Daoy (cell line): ENCODE measurements around the gene CKAP2L. TPM values are rescaled to one million over a fixed set of nuclear protein-coding genes. Genes with fewer than 3 reads are reported as not detected.
A peak's percentile ranks its signal among the peaks of the same experiment; 100 is the strongest.

ENCODE experiments used
- DNase-seq: peaks from one replicate; pipeline ENCODE4 v3.0.0-alpha.2; 2015; ENCODE audit warnings: low read depth
- total RNA-seq: library from RNA; depleted of rRNA; stranded (reverse); fragments of >200 nt; shearing (Covaris generic); gene quantifications from 2 replicates; pipeline ENCODE4 v1.2.3, GENCODE V29; 2014

CKAP2L gene
- total RNA-seq, 1 experiment from 2014 or later = 31.7 TPM

- DNase-seq = no peak
Measured at GRCh38 chr2:112791693-112792230, 27.4 kb upstream of the CKAP2L start.

DNA sequence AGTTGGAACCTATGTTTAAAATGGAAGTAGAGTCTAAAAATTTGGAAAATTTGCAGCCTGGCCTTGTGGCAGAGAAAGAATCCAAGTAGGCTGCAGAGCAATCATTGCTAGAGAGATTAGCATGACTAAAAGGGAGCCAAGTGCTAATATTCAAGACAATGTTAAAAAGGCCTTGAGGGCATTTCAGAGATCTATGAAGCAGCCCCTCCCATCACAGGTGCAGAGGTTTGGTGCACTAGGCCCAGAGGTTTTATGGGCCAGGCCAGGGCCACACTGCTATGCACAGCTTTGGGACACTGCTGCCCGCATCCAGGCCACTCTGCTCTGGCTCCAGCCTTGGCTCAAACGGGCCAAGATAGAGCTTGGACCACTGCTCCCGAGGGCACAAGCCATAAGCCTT, 26.6 kb upstream of the CKAP2L start:
- DNase-seq = no peak

DNA sequence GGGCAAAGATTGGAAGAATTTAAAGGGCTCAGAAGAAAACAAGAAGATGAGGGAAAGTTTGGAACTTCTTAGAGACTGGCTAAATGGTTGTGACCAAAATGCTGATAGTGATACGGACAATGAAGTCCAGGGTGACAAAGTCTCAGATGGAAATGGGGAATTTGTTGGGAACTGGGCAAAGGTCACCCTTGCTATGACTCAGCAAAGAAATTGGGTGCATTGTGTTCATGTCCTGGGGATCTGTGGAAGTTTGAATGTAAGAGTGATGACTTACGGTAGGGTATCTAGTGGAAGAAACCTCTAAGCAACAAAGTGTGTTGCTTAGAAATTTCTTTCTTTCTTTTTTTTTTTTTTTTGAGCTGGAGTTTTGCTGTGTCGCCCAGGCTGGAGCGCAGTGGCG, 25.9 kb upstream of the CKAP2L start:
- no peak for DNase-seq

GRCh38 chr2:112789186-112789585, 24.8 kb upstream of the CKAP2L start:
- DNase-seq = no peak

DNA sequence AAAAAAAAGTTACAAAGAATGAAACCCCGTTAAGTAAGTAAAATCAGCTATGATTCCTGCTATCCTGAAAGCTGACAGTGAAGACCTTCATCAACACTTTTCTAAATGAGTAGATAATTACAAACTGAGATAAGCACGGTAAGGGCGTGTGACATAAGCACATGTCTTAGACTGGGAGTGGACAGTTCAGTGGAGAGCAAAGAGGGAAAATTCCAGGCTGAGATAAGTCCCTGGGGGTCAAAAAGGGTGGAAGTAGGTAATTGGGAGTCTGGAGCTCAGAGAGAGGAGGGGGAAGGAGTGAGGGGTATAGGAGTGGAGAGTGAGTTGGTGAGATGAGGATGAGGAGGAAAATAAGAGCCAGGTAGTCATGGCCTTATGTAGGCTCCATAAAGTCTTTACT, 24.2 kb upstream of the CKAP2L start:
- no peak for DNase-seq

GRCh38 chr2:112787729-112788393, 23.5 kb upstream of the CKAP2L start:
- DNase-seq = no peak

DNA sequence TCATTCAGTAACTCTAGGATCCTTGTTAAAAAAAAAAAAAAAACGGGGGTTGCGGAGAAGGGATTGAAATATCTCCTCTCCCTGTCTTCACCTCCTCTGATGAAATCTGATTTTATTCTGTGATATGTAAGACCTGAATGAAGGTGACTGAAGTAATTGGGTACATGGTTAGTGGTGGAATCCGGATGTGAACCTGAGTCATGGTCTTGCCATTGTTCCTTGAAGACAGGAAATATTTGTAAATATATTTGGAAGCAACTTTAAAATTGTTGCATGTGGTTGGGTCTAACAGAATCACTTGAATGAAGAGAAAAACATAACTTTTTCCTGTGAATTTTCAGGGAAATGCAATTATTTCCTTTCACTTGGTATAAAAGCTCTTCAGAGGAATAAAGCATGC, 22.9 kb upstream of the CKAP2L start:
- no peak for DNase-seq

DNA sequence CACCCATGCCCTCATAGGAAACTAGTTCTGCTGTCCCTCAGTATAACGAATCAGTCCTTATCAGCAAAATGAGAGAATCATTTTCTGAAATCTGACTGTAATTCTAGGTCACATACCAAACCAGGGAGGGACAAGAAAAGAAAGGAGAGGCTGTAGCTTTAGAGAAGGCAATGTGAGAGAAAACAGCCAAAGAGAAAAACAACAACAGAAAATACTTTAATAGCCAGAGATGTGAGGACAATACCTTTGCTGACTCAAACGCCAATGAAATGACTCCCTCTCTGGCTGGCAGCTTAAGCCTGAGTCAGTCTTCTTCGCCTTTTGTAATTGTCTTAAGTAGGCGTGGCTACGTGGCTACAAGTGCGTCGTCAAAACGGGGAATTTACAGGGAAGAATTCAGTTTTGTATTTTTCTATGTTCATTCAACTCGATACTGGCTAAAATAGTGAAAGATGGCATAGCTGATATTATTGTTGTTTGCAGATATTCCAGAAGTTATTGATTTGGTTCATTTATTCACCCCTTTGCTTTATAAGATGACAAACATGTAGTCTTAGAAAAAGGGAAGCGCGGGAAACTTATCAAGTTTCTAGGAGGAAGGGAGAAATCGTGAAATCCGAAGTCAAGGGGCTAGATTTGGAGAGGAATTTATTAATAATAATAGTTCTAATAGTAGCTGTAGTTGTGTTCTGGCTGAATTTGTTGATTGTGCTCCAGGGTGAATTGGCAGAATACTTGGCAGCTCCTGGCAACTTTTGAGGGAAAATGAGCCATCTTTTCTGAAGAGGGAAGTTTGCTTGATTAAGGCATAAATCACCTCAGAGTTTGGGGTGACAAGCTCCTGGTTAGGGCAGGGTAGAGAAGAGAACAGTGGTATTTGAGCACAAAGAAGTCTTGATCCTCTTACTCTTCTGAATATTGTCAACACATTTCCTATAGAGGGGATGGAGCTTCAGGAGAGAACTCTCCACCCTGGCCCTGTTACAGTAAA, 20.1 kb upstream of the CKAP2L start, which contains the start of gene IL1A:
Gene IL1A, minus strand, starts transcription at position 295 of the 991 bp plus-strand sequence. CDS start 723 bp downstream, outside the sequence.
- DNase-seq = peak; percentile 84

DNA sequence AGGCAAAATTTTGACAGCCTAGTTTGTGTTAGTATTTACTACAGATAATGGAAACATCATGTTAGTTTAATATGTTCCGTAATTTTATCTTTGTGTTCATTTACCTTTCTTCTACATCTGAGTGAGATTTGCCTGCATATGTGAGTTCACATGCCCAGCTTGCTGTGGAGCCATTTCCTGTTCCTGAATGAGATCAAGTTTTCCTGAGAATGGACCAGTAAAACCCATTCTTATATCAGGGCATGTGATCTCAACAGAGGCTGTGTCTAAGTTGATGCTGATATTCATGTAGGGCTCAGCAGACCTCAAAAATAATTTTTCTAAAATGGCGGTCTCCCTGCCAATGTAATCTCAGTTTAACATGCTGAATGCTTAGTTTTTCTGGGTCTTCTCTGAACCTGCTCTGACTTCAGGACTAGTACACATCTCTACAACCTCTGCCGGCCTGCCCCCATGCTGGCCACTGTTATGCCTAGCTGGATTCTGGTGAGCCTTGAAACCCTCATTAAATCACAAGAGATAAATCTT, 18.8 kb upstream of the CKAP2L start:
- DNase-seq = peak; percentile 29

DNA sequence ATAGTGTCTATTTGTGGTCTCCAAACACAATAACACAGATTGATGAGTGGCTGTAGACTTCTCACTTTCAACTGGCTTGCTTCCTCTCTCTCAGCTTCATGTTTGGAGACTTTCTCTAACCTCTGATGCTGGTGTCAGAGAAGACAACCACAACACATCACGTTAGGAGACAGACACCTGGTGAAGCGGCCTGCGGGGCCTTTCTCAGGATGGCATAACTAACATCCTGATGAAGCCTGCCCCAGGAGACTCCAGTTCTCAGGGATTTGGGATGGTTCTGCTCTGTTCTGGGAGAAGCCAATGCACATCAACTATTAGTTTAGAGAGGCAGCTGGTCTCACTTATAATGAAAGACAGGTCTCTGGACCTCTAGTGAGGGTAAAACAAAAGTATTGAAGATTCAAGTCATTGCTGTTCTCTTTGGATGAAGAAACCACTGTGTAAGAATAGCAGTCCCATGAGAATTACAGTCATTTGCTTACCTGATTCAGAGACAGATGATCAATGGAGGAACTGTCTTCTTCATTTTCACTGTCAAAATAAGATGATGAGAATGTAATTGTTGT, 17.9 kb upstream of the CKAP2L start:
- DNase-seq = no peak

DNA sequence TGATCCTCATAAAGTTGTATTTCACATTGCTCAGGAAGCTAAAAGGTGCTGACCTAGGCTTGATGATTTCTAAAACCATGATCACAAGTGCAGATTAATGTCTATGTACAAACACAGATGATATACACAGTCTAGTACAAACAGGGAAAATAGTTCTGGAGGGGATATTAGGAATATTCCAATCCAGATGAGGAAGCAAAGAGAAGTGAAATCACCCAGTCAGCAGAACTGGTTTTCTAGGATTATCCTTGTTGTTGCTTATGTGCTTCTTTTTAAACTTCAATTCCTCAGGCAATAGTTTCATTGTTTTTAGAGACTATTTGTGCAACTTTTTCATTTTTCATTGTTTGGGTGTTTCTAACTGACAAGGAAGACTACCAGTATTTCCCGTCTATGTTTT, 15.2 kb upstream of the CKAP2L start:
- DNase-seq = no peak

DNA sequence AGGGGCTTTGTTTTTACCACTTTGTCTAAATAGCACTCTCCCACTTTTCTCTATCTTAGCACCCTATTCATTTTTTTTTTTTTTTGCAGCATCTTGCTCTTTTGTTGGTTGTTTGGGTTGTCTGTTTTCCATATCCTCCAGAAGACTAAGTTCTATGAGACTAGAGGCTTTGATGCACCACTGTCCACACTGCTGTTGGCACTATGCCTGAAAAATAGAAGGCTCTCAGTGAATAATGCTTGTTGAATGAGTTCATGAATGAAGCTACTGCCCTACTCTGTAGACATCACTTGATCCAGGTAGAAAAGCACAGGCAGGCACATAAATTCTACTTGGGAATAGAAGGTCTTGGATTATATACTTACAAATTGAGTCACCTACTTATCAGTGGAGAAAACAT, 12.6 kb upstream of the CKAP2L start:
- DNase-seq = no peak

GRCh38 chr2:112776113-112776512, 11.7 kb upstream of the CKAP2L start:
- DNase-seq = no peak

DNA sequence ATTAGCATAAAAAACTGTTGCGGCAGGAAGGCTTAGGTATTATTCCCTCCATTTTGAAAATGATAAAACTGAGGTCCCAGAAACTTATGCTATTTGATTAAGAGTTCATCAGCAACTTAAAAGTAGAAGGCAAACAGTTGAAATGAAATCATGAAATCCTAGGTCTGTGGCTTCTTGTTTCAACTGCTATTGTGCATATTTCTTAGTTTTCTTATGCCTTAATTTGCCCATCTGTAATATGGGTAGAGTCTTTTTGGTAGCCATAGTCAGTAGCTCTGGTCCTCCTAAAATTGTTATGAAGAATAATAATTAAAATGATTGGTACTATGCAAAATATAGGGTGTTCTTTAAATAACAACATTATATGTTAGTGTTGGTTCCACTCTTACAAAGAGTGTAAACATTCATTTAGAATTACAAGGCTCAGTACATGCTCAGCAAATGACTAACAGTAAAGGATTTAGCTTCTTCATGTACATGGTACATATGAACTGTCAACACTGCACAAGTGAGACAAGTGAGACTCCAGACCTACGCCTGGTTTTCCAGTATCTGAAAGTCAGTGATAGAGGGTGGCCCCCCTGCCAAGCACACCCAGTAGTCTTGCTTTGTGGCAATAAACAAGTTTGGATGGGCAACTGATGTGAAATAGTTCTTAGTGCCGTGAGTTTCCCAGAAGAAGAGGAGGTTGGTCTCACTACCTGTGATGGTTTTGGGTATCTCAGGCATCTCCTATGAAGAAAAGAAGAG, 10.3 kb upstream of the CKAP2L start:
- no peak for DNase-seq

DNA sequence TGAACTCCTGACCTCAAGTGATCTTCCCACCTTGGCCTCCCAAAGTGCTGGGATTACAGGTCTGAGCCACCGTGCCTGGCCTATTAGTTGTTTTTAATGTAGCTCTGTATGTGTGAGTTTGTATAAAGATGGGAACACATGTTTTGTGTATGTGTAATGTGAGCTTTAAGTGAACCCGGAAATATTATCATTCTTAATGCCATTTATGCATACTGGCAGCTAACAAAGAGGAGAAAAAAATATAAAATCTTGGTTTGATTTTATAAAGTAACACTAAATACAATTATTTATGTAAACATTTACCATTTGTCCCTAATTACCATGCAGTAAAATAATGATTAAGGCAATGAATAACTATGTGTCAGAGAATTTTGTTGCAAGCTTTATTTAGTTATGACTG, 9.1 kb upstream of the CKAP2L start:
- DNase-seq = no peak

DNA sequence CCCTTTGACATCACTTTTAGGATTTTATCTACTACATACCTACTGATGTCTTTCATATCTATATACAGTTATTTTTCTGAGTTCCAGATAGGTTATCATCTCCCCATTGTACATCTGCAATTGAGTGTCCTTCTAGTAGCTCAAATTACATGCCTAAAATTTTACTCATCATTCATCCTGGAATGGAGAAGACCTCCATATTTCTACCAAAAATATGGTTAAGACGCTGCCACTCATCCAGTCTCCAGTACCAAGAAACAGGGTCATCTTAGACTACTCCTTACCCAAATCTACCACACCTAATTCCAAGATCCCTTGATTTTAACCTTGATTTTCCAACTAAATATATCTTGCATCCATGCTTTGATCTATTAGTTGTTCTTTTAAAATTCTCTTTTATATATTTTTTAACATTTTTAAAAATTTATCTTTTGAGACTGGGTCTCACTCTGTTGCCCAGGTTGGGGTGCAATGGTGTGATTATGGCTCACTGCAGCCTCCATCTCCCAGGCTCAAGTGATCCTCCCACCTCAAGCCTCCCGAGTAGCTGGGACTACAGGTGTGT, 8.6 kb upstream of the CKAP2L start:
- DNase-seq = no peak

DNA sequence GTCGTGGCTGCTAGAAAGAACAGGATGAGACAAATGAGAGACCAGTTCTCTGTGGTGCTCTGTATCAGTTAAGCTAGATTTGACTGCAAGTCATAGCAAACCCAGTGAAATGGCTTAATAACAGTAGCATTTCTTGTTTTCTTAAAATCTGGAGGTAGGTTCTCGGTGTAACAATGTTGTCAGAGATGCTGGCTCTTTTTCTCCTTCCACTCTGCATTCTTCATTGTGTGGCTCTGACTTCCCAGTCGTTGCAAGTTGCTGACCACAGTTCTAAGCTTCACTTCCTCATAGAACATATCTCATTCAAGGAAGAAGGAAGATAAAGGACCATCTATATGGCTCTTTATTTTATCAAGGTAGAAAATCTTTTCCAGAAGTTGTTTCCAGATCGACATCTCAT, 7.9 kb upstream of the CKAP2L start:
- no peak for DNase-seq

DNA sequence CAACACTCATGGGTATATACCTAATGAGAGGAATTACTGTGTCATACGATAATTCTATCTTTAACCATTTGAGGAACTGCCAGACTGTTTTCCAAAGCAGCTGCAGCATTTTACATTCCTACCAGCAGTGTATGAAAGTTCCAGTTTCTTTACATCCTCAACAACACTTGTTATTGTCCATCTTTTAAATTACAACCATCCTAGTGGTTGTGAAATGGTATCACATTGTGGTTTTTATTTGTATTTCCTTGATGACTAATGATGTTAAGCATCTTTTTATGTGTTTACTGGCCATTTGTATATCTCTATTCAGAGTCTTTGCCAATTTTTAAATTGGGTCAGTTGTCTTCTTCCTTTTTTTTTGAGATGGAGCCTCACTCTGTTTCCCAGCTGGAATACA, 4.0 kb upstream of the CKAP2L start:
- no peak for DNase-seq

DNA sequence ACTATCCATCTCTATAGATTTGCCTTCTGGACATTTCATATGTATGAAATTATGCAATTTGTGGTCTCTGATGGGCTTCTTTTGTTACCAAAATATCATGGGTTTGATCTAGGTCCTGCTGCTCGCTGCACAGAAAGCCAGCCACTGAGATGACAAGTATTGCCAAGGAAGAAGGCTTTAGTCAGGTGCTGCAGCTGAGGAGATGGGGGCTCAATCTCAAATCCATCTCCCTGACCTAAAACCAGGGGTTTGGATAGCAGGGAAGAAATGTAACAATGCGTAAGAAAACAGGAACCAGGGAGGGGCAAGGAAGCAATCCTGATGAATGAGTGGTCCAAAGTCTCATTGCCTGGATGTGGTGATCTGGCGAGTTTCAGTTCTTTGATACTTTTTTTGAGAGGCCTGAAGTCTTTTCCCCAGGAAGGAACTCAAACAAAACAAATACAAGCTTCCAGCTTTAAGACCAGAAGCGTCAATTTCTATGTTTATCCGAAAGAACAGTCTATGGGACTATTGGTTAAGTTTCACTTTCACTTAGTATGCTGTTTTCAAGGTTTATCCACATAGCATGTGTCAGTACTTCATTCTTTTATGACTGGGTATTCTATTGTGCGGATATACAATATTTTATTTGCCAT, 3.4 kb upstream of the CKAP2L start:
- DNase-seq = no peak

GRCh38 chr2:112765251-112765650, 842 bp upstream of the CKAP2L start:
- peak; percentile 13 for DNase-seq

GRCh38 chr2:112762276-112762675, 2.1 kb downstream of the CKAP2L start:
- no peak for DNase-seq
